NB4 (cell line): ENCODE results near the gene EXOC4.

Experiments used
- DNase-seq: peaks from one replicate; pipeline ENCODE4 v3.0.0; 2010; ENCODE audit warnings: low read depth
- H3K4me3 ChIP-seq: one replicate; pipeline ENCODE4 v1.5.1; 2011; ENCODE audit warnings: mild to moderate bottlenecking, low read depth, low read length, moderate library complexity
- CTCF ChIP-seq: IDR thresholded peaks from one replicate; pipeline ENCODE4 v1.5.1; 2012; ENCODE audit warnings: low read depth, low read length
- MAX ChIP-seq: IDR thresholded peaks from 2 replicates; pipeline ENCODE4 v1.6.1; 2011; ENCODE audit warnings: low read depth, low read length
- MYC ChIP-seq: IDR thresholded peaks from 2 replicates; pipeline ENCODE4 v1.6.1; 2011; ENCODE audit warnings: low read depth, low read length
- POLR2A ChIP-seq: IDR thresholded peaks from 2 replicates; pipeline ENCODE4 v1.6.1; 2011; ENCODE audit warnings: mild to moderate bottlenecking; ENCODE audit not compliant: insufficient read length; ENCODE audit errors: extremely low read depth

The EXOC4 gene

GRCh38 chr7:133445617-133446016, 192.7 kb downstream of the EXOC4 start:
- no peak for DNase-seq
- TF ChIP-seq POLR2A (no peak), MYC (no peak), CTCF (no peak), MAX (no peak)
- H3K4me3 ChIP-seq: no peak overlapping the region

- TF ChIP-seq MYC: no peak
- no peak for TF ChIP-seq CTCF
- no peak overlapping the region for H3K4me3 ChIP-seq
- no peak for DNase-seq
Observed at GRCh38 chr7:133448012-133448411, 195.1 kb downstream of the EXOC4 start.

GRCh38 chr7:133452577-133452976, 199.7 kb downstream of the EXOC4 start:
- no peak for DNase-seq
- H3K4me3 ChIP-seq: no peak overlapping the region
- TF ChIP-seq MYC: no peak
- no peak for TF ChIP-seq POLR2A
- no peak for TF ChIP-seq MAX
- no peak for TF ChIP-seq CTCF

GRCh38 chr7:133458688-133459087, 205.8 kb downstream of the EXOC4 start:
- TF ChIP-seq CTCF (no peak), MAX (no peak), POLR2A (no peak), MYC (no peak)
- DNase-seq: no peak
- no peak overlapping the region for H3K4me3 ChIP-seq

GRCh38 chr7:133461421-133461820, 208.5 kb downstream of the EXOC4 start:
- TF ChIP-seq MYC (no peak), POLR2A (no peak), CTCF (no peak), MAX (no peak)
- H3K4me3 ChIP-seq: no peak overlapping the region
- DNase-seq: no peak

- H3K4me3 ChIP-seq: no peak overlapping the region
- TF ChIP-seq CTCF (no peak), MAX (no peak)
- no peak for DNase-seq
Observed at GRCh38 chr7:133475655-133476054, 222.8 kb downstream of the EXOC4 start.
